Fibroblast of lung (primary cell): Measurements from ENCODE around the gene CDC42EP1.
"Not testable (repeated sequence)": the region's sequence is repeated elsewhere in the genome, so short reads cannot be mapped to it uniquely, and the experiment has no call there.

Experiments used
- CTCF ChIP-seq, 2 donors: IDR thresholded peaks in 1 of 2; conservative IDR thresholded peaks in 1 of 2; 1 replicate in 1 of 2; 2 replicates in 1 of 2; pipeline ENCODE4 v1.5.1; 2011 to 2012; ENCODE audit warnings: low read length in 2 of 2, control low read depth in 1 of 2, inconsistent platforms in 1 of 2, low read depth in 1 of 2, mild to moderate bottlenecking in 1 of 2
- EZH2 ChIP-seq: IDR thresholded peaks from 2 replicates; pipeline ENCODE4 v1.5.1; 2012; ENCODE audit warnings: low read length, control low read depth, mild to moderate bottlenecking; ENCODE audit errors: missing control alignments

GRCh38 chr22:37527081-37527752 is 33.1 kb upstream of the CDC42EP1 start:
- TF ChIP-seq EZH2; CTCF (conservative IDR thresholded peaks at IDR 0.05 in 1 of 2, IDR thresholded peaks at IDR 0.05 in 1 of 2; ENCODE audit: low read depth in 1 of 2, low read length in 2 of 2): not testable (repeated sequence)
